IMR-90 (cell line): ENCODE results near the gene CNDP2. TPM values are rescaled to one million over a fixed set of nuclear protein-coding genes. Genes with fewer than 3 reads are reported as not detected.

ENCODE experiments used
- ATAC-seq: fragments of 200-7000 bp; cut with Tn5 transposase; 2 replicates; pipeline ENCODE4 v1.9.1; 2020; ENCODE audit warnings: low read depth, mild to moderate bottlenecking, moderate library complexity
- BruUV-seq: library from RNA; stranded (reverse); fragments of 400-500 nt; replicated peaks from 2 replicates; lab custom pipeline; 2021; lab: Mats Ljungman, UMichigan
- CTCF ChIA-PET: fragments of 300-600 bp; formaldehyde crosslinking; extraction: SDS; loops from one replicate; lab custom pipeline; 2021; ENCODE audit warnings: antibody characterized with exemption; lab: Yijun Ruan, JAX
- POLR2A ChIA-PET: fragments of 300-600 bp; sonication (Branson Sonifier 250); formaldehyde crosslinking; loops from one replicate; lab custom pipeline; 2022; ENCODE audit warnings: antibody characterized with exemption; ENCODE audit not compliant: unreplicated experiment; lab: Charles Lee
- DNase-seq: peaks from one replicate; pipeline ENCODE4 v3.0.0; 2013
- H2AFZ ChIP-seq: replicated peaks from 2 replicates; pipeline ENCODE3; 2013; ENCODE audit warnings: low read length, mild to moderate bottlenecking; ENCODE audit not compliant: poor library complexity
- H2AK5ac ChIP-seq: 2 replicates; pipeline ENCODE4 v1.6.1; 2013; ENCODE audit warnings: low read depth, low read length, inconsistent platforms
- H2AK9ac ChIP-seq: replicated peaks from 2 replicates; pipeline ENCODE3; 2013; ENCODE audit warnings: mild to moderate bottlenecking, low read depth, low read length, moderate library complexity; ENCODE audit not compliant: poor library complexity
- H2BK120ac ChIP-seq: 2 replicates; pipeline ENCODE4 v1.6.1; 2013; ENCODE audit warnings: low read depth, low read length, inconsistent platforms
- H2BK15ac ChIP-seq: 3 replicates; pipeline ENCODE4 v1.6.1; 2013; ENCODE audit warnings: low read depth, low read length, inconsistent platforms
- H2BK20ac ChIP-seq: 2 replicates; pipeline ENCODE4 v1.6.1; 2013; ENCODE audit warnings: low read depth, mild to moderate bottlenecking, inconsistent platforms, low read length, moderate library complexity
- H2BK5ac ChIP-seq: 2 replicates; pipeline ENCODE4 v1.6.1; 2013; ENCODE audit warnings: mild to moderate bottlenecking, low read depth, low read length, inconsistent platforms; ENCODE audit not compliant: poor library complexity, severe bottlenecking
- H3K14ac ChIP-seq: replicated peaks from 2 replicates; pipeline ENCODE4 v1.6.1; 2013; ENCODE audit warnings: low read depth, low read length, inconsistent platforms
- H3K18ac ChIP-seq: 2 replicates; pipeline ENCODE4 v1.6.1; 2013; ENCODE audit warnings: low read depth, low read length, control low read depth
- H3K23ac ChIP-seq: 2 replicates; pipeline ENCODE4 v1.6.1; 2013; ENCODE audit warnings: low read depth, low read length, inconsistent platforms
- H3K27ac ChIP-seq: 2 replicates; pipeline ENCODE4 v1.5.1; 2013; ENCODE audit warnings: mild to moderate bottlenecking, control low read depth, low read length; ENCODE audit not compliant: insufficient read depth
- H3K27me3 ChIP-seq: 2 replicates; pipeline ENCODE4 v1.6.1; 2013; ENCODE audit warnings: low read length; ENCODE audit not compliant: control insufficient read depth, insufficient read depth
- H3K36me3 ChIP-seq: 2 replicates; pipeline ENCODE4 v1.6.1; 2013; ENCODE audit warnings: low read length, mixed read lengths; ENCODE audit not compliant: control insufficient read depth, insufficient read depth
- H3K4ac ChIP-seq: 2 replicates; pipeline ENCODE4 v1.6.1; 2013; ENCODE audit warnings: low read depth, low read length, inconsistent platforms
- H3K4me1 ChIP-seq: 2 replicates; pipeline ENCODE4 v1.6.1; 2013; ENCODE audit warnings: low read length, mixed read lengths; ENCODE audit not compliant: control insufficient read depth, insufficient read depth
- H3K4me2 ChIP-seq: 2 replicates; pipeline ENCODE4 v1.6.1; 2013; ENCODE audit warnings: low read depth, mild to moderate bottlenecking, control low read depth, low read length, moderate library complexity
- H3K4me3 ChIP-seq: 2 replicates; pipeline ENCODE4 v1.5.1; 2013; ENCODE audit warnings: low read depth, mild to moderate bottlenecking, control low read depth, low read length, moderate library complexity; ENCODE audit not compliant: insufficient read depth
- H3K56ac ChIP-seq: 2 replicates; pipeline ENCODE4 v1.6.1; 2013; ENCODE audit warnings: low read length, inconsistent platforms; ENCODE audit not compliant: insufficient read depth; ENCODE audit errors: extremely low read depth
- H3K79me1 ChIP-seq, 2 experiments: 2 replicates each; pipeline ENCODE4 v1.6.1; 2013; ENCODE audit warnings: low read length in 2 of 2, inconsistent platforms in 1 of 2, low read depth in 1 of 2
- H3K9ac ChIP-seq: 2 replicates; pipeline ENCODE4 v1.6.1; 2013; ENCODE audit warnings: low read depth, low read length, control low read depth
- H3K9me1 ChIP-seq: 2 replicates; pipeline ENCODE4 v1.6.1; 2013; ENCODE audit warnings: low read length, inconsistent platforms; ENCODE audit not compliant: insufficient read depth
- H3K9me3 ChIP-seq: 2 replicates; pipeline ENCODE4 v1.6.1; 2013; ENCODE audit warnings: low read length; ENCODE audit not compliant: control insufficient read depth, insufficient read depth
- H4K20me1 ChIP-seq: 2 replicates; pipeline ENCODE4 v1.6.1; 2013; ENCODE audit warnings: low read length, inconsistent platforms; ENCODE audit not compliant: insufficient read depth
- H4K5ac ChIP-seq: 2 replicates; pipeline ENCODE4 v1.6.1; 2013; ENCODE audit warnings: mild to moderate bottlenecking, low read depth, low read length, control low read depth
- H4K8ac ChIP-seq, 2 experiments: 2 replicates each; pipeline ENCODE4 v1.6.1; 2013; ENCODE audit warnings: low read depth in 2 of 2, low read length in 2 of 2, control low read depth in 1 of 2, inconsistent platforms in 1 of 2
- H4K91ac ChIP-seq: 2 replicates; pipeline ENCODE4 v1.6.1; 2013; ENCODE audit warnings: low read depth, low read length, inconsistent platforms; ENCODE audit not compliant: insufficient read depth
- BHLHE40 ChIP-seq: fragments of 150-350 bp; IDR thresholded peaks from 2 replicates; pipeline ENCODE4 v1.6.1; 2016; ENCODE audit warnings: mild to moderate bottlenecking, low read depth, low read length
- CEBPB ChIP-seq: IDR thresholded peaks from 2 replicates; pipeline ENCODE4 v1.6.1; 2012; ENCODE audit warnings: low read depth, low read length, improper control_type of control experiment
- CHD1 ChIP-seq: IDR thresholded peaks from 2 replicates; pipeline ENCODE4 v1.6.1; 2012; ENCODE audit warnings: low read depth, low read length, improper control_type of control experiment
- CTCF ChIP-seq: conservative IDR thresholded peaks from 2 replicates; pipeline ENCODE4 v1.5.1; 2012; ENCODE audit warnings: mild to moderate bottlenecking, low read depth, low read length, improper control_type of control experiment
- ELK1 ChIP-seq: fragments of 150-350 bp; IDR thresholded peaks from 2 replicates; pipeline ENCODE4 v1.6.1; 2016; ENCODE audit warnings: low read depth, mild to moderate bottlenecking, low read length, moderate library complexity, borderline replicate concordance
- FOS ChIP-seq: fragments of 150-350 bp; IDR thresholded peaks from 2 replicates; pipeline ENCODE4 v1.6.1; 2016; ENCODE audit warnings: low read depth, low read length
- MAFK ChIP-seq: IDR thresholded peaks from 2 replicates; pipeline ENCODE4 v1.6.1; 2012; ENCODE audit warnings: low read depth, low read length, improper control_type of control experiment
- MAZ ChIP-seq: IDR thresholded peaks from 2 replicates; pipeline ENCODE4 v1.6.1; 2012; ENCODE audit warnings: low read depth, mild to moderate bottlenecking, low read length, improper control_type of control experiment, moderate library complexity, borderline replicate concordance
- MXI1 ChIP-seq: IDR thresholded peaks from 2 replicates; pipeline ENCODE4 v1.6.1; 2012; ENCODE audit warnings: low read depth, mild to moderate bottlenecking, low read length, moderate library complexity, borderline replicate concordance
- NFE2L2 ChIP-seq: fragments of 150-350 bp; IDR thresholded peaks from 2 replicates; pipeline ENCODE4 v1.6.1; 2016; ENCODE audit warnings: low read depth, mild to moderate bottlenecking, low read length
- POLR2A ChIP-seq: IDR thresholded peaks from 2 replicates; pipeline ENCODE4 v1.6.1; 2012; ENCODE audit warnings: mild to moderate bottlenecking, low read depth, low read length
- RAD21 ChIP-seq: IDR thresholded peaks from 2 replicates; pipeline ENCODE4 v1.6.1; 2012; ENCODE audit warnings: low read length, improper control_type of control experiment
- RCOR1 ChIP-seq: IDR thresholded peaks from 2 replicates; pipeline ENCODE4 v1.6.1; 2012; ENCODE audit warnings: mild to moderate bottlenecking, low read length, improper control_type of control experiment; ENCODE audit not compliant: insufficient replicate concordance
- RFX5 ChIP-seq: IDR thresholded peaks from 2 replicates; pipeline ENCODE4 v1.8.0; 2012; ENCODE audit warnings: low read depth, mild to moderate bottlenecking, low read length, moderate library complexity
- SMC3 ChIP-seq: fragments of 150-350 bp; IDR thresholded peaks from 2 replicates; pipeline ENCODE4 v1.6.1; 2016; ENCODE audit warnings: low read depth, mild to moderate bottlenecking, antibody characterized with exemption, low read length, moderate library complexity
- WGBS, 2 experiments: methylation state at CpG; one replicate each; pipeline versions ENCODE4 v1.1.5 to v1.1.7; 2013; ENCODE audit warnings: missing lambda C conversion rate in 2 of 2; ENCODE audit not compliant: insufficient read length in 1 of 2; ENCODE audit errors: extremely low coverage in 2 of 2; 5-methylcytosine and 5-hydroxymethylcytosine counted together
- dilution Hi-C: fragments of 300-500 bp; cut with HindIII; formaldehyde crosslinking; loops from one replicate; pipeline ENCODE4 v1.14.3; 2018; ENCODE audit warnings: low sequenced_read_pairs; ENCODE audit not compliant: unreplicated experiment
- in situ Hi-C: fragments of 300-500 bp; cut with MboI; formaldehyde crosslinking; loops from 3 replicates; pipeline ENCODE4 v1.14.3; 2019; ENCODE audit warnings: low sequenced_read_pairs, inconsistent platforms, mixed read lengths
- intact Hi-C: fragments of 100-400 bp; cut with micrococcal nuclease; formaldehyde crosslinking; loops from 2 replicates; pipeline ENCODE4 v1.10.0; 2022
- polyA plus RNA-seq, 3 experiments: library from polyadenylated mRNA; depleted of rRNA; stranded (reverse); fragments of >200 nt; gene quantifications; 2 replicates each; pipeline ENCODE4 v1.2.3, GENCODE V29; 2012; ENCODE audit warnings: low replicate concordance in 1 of 3
- total RNA-seq: library from RNA; depleted of rRNA; stranded (reverse); fragments of >200 nt; gene quantifications from 2 replicates; pipeline ENCODE4 v1.2.3, GENCODE V29; 2012

The CNDP2 gene
- total and polyA plus RNA-seq, 2 of the 4 experiments (the other 2 are of a cell fraction) = 52.0 to 67.9 TPM

- DNase-seq (no peak), ATAC-seq (no peak)
- Histone ChIP-seq H2AK5ac (no peak overlapping the region), H3K4me1 (no peaks in the 10 kb centered on the region), H3K14ac (no peak overlapping the region), H4K20me1 (no peaks in the 10 kb centered on the region), H4K8ac (no peak overlapping the region), H3K4me2 (no peak overlapping the region), H2BK120ac (no peak overlapping the region), H3K23ac (no peak overlapping the region), H2BK20ac (no peak overlapping the region), H3K9me1 (no peaks in the 10 kb centered on the region), H3K18ac (no peak overlapping the region), H3K9me3 (no peaks in the 10 kb centered on the region), H3K4me3 (no peak overlapping the region), H3K27ac (no peak overlapping the region), H3K36me3 (no peaks in the 10 kb centered on the region), H4K91ac (no peak overlapping the region), H2BK5ac (no peak overlapping the region), H3K56ac (no peak overlapping the region), H2AK9ac (no peak overlapping the region), H2BK15ac (no peak overlapping the region), H3K4ac (no peak overlapping the region), H3K9ac (no peak overlapping the region), H3K27me3 (peaks cover 27% of the 10 kb centered on the region), H2AFZ (no peak overlapping the region), H4K5ac (no peak overlapping the region), H3K79me1 (no peaks in the 10 kb centered on the region)
- TF ChIP-seq RCOR1 (no peak), POLR2A (no peak), ELK1 (no peak), MAZ (no peak), NFE2L2 (no peak), BHLHE40 (no peak), MAFK (no peak), SMC3 (no peak), CTCF (no peak), CHD1 (no peak), CEBPB (no peak), FOS (no peak), MXI1 (no peak), RAD21 (no peak), RFX5 (no peak)
- BruUV-seq = no TSS peak
- WGBS, 2 experiments = 100% methylated on average over 1 of the region's 8 CpGs; no CpG with 5 or more reads in 1 of the 2 experiments
- POLR2A ChIA-PET = no interaction called here
- in situ Hi-C loops = no loop called here
- intact Hi-C loops = no loop called here
- dilution Hi-C loops = no loop called here
- CTCF ChIA-PET = no interaction called here
These were observed 32.9 kb upstream of the CNDP2 start for GRCh38 chr18:74463254-74463653.
